ENCODE results near the gene CD1C.
"Not testable (repeated sequence)": the region's sequence is repeated elsewhere in the genome, so short reads cannot be mapped to it uniquely, and the experiment has no call there.

Gene CD1C

GRCh38 chr1:158329733-158330132, 40.0 kb downstream of the CD1C start:
- no peak for DNase-seq

- DNase-seq = no peak
These were observed 40.8 kb downstream of the CD1C start for GRCh38 chr1:158330391-158331105.

GRCh38 chr1:158331106-158331425, 41.3 kb downstream of the CD1C start:
- no peak for DNase-seq

GRCh38 chr1:158331481-158332150, 41.9 kb downstream of the CD1C start, which contains the start of gene CD1B:
Gene CD1B, minus strand, starts transcription at chr1:158331531. Its CDS starts 108 bp downstream, at chr1:158331423.
- no peak for DNase-seq

- DNase-seq = no peak
These were observed 43.9 kb downstream of the CD1C start for GRCh38 chr1:158333405-158334155.

- DNase-seq = no peak
These were observed 44.9 kb downstream of the CD1C start for GRCh38 chr1:158334526-158335212.

GRCh38 chr1:158335213-158335532, 45.5 kb downstream of the CD1C start:
- DNase-seq = no peak

- DNase-seq = not testable (repeated sequence)
These were observed 46.7 kb downstream of the CD1C start for GRCh38 chr1:158336413-158336812.
